HepG2 (cell line): ENCODE data around the gene PSKH1. TPM values are rescaled to one million over a fixed set of nuclear protein-coding genes. Genes with fewer than 3 reads are reported as not detected.

Experiments used
- ATF7-NPFF ChIP-seq: sonication (generic); formaldehyde crosslinking; IDR thresholded peaks from 2 replicates; pipeline ENCODE4 v1.8.1; 2023; ENCODE audit warnings: mild to moderate bottlenecking, low read depth, missing genetic modification reagents, moderate library complexity
- FOXC1 ChIP-seq: sonication (generic); formaldehyde crosslinking; IDR thresholded peaks from 2 replicates; pipeline ENCODE4 v1.8.0; 2022; ENCODE audit warnings: mild to moderate bottlenecking, missing genetic modification reagents, borderline replicate concordance
- GZF1 ChIP-seq: sonication (generic); formaldehyde crosslinking; IDR thresholded peaks from 2 replicates; pipeline ENCODE4 v1.5.1; 2020; ENCODE audit warnings: mild to moderate bottlenecking, missing genetic modification reagents
- KDM4B ChIP-seq: sonication (generic); formaldehyde crosslinking; IDR thresholded peaks from 2 replicates; pipeline ENCODE4 v1.4.0; 2020; ENCODE audit warnings: missing genetic modification reagents
- ZMYM3 ChIP-seq: sonication (generic); formaldehyde crosslinking; IDR thresholded peaks from 2 replicates; pipeline ENCODE4 v1.5.1; 2020; ENCODE audit warnings: mild to moderate bottlenecking, missing genetic modification reagents
- ZNF33B ChIP-seq: sonication (generic); formaldehyde crosslinking; IDR thresholded peaks from 2 replicates; pipeline ENCODE4 v1.5.1; 2020; ENCODE audit warnings: mild to moderate bottlenecking, missing genetic modification reagents
- polyA plus RNA-seq, 8 experiments: library from polyadenylated mRNA; depleted of rRNA in 3 of 8; stranded (reverse) in 7 of 8; unstranded in 1 of 8; fragments of >200 nt; fragmentation: Illumina TruSeq in 4 of 8; extraction: Trizol in 4 of 8; gene quantifications; 2 replicates each; pipeline versions ENCODE4 v1.2.1 to v1.2.3, GENCODE V29; 2011 to 2016; ENCODE audit warnings: low read depth in 4 of 8, missing spikeins in 1 of 8, mixed read lengths in 1 of 8; ENCODE audit not compliant: insufficient read depth in 1 of 8
- total RNA-seq, 5 experiments: library from RNA; depleted of rRNA; stranded (reverse); fragments of >200 nt; fragmentation: Illumina TruSeq; extraction: Trizol; gene quantifications; 2 replicates each; pipeline ENCODE4 v1.2.3, GENCODE V29; 2016; ENCODE audit warnings: low read depth in 1 of 5
- TF ChIP-seq, protein P1 (sequence below): sonication (generic); formaldehyde crosslinking; IDR thresholded peaks from 2 replicates; pipeline ENCODE4 v1.9.0; 2021; ENCODE audit warnings: missing genetic modification reagents, mild to moderate bottlenecking, borderline replicate concordance
- TF ChIP-seq, protein P2 (sequence below), 2 experiments: fragments of 450-650 bp in 1 of 2; sonication (generic) in 1 of 2; formaldehyde crosslinking in 1 of 2; IDR thresholded peaks; 2 replicates each; pipeline versions ENCODE4 v1.6.1 to v1.8.0; 2016 to 2022; ENCODE audit warnings: antibody characterized with exemption in 1 of 2, mild to moderate bottlenecking in 1 of 2, missing genetic modification reagents in 1 of 2
- TF ChIP-seq, protein P3 (sequence below): IDR thresholded peaks from 2 replicates; pipeline ENCODE4 v1.6.1; 2016; ENCODE audit warnings: mild to moderate bottlenecking, missing biosample characterization, missing genetic modification reagents
- TF ChIP-seq, protein P4 (sequence below): sonication (generic); formaldehyde crosslinking; conservative IDR thresholded peaks from 2 replicates; pipeline ENCODE4 v1.5.0; 2020; ENCODE audit warnings: missing genetic modification reagents
- TF ChIP-seq, protein P5 (sequence below): sonication (generic); formaldehyde crosslinking; IDR thresholded peaks from 2 replicates; pipeline ENCODE4 v1.4.0; 2020; ENCODE audit warnings: missing genetic modification reagents
- TF ChIP-seq, protein P6 (sequence below): sonication (generic); formaldehyde crosslinking; IDR thresholded peaks from 2 replicates; pipeline ENCODE4 v1.4.0; 2020; ENCODE audit warnings: missing genetic modification reagents

PSKH1 gene
- total and polyA plus RNA-seq, 2 of the 13 experiments (the other 11 are each of a cell fraction or from before 2014, with no cell fraction given): 8.4 to 19.1 TPM

DNA sequence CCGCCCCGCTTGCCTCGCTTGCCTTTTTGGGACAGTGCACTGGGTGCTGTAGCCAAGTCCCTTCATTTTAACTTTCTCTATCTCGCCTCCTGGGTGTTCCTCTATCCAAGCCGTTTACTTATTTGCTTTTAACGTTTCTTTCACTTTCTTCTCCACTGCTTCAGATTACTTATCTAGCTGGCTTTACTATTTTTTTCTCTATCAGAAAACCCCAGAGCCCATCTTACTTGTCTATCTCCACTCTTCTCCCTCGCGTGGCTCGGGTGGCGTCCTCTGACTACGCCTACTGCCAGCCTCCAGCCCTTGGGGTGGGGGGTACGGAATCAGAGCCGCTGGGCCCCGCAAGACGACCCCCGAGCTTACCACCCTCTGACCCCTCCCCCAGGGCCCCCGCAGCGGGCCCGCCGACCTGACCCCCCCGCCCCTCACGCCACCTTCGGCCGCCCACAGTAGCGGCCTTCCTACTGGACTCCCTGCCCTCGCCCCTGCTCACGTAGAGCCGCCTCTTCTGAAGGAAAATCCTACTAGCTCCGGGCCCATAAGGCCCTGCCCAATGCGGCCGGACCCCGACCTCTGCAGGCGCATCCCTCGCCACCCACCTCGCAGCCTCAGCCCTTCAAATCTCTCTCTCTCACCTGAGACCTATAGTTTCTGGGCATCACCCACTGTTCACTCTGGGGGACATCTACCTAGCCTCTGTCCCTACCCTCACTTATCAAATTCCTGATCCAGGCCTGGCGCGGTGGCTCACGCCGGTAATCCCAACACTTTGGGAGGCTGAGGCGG, 76.4 kb downstream of the PSKH1 start (continued):
- TF ChIP-seq, protein P1, sequence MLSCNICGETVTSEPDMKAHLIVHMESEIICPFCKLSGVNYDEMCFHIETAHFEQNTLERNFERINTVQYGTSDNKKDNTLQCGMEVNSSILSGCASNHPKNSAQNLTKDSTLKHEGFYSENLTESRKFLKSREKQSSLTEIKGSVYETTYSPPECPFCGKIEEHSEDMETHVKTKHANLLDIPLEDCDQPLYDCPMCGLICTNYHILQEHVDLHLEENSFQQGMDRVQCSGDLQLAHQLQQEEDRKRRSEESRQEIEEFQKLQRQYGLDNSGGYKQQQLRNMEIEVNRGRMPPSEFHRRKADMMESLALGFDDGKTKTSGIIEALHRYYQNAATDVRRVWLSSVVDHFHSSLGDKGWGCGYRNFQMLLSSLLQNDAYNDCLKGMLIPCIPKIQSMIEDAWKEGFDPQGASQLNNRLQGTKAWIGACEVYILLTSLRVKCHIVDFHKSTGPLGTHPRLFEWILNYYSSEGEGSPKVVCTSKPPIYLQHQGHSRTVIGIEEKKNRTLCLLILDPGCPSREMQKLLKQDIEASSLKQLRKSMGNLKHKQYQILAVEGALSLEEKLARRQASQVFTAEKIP (CRISPR knock-in tag): no peak
- TF ChIP-seq FOXC1 (CRISPR knock-in tag) (no peak), ZMYM3 (CRISPR knock-in tag) (peak; percentile 91), ATF7-NPFF (CRISPR knock-in tag) (no peak), KDM4B (CRISPR knock-in tag) (no peak), ZNF33B (CRISPR knock-in tag) (0 out of 2 replicates have a peak, but pooled peaks have one; percentile 21), GZF1 (CRISPR knock-in tag) (no peak)
- TF ChIP-seq, protein P2, sequence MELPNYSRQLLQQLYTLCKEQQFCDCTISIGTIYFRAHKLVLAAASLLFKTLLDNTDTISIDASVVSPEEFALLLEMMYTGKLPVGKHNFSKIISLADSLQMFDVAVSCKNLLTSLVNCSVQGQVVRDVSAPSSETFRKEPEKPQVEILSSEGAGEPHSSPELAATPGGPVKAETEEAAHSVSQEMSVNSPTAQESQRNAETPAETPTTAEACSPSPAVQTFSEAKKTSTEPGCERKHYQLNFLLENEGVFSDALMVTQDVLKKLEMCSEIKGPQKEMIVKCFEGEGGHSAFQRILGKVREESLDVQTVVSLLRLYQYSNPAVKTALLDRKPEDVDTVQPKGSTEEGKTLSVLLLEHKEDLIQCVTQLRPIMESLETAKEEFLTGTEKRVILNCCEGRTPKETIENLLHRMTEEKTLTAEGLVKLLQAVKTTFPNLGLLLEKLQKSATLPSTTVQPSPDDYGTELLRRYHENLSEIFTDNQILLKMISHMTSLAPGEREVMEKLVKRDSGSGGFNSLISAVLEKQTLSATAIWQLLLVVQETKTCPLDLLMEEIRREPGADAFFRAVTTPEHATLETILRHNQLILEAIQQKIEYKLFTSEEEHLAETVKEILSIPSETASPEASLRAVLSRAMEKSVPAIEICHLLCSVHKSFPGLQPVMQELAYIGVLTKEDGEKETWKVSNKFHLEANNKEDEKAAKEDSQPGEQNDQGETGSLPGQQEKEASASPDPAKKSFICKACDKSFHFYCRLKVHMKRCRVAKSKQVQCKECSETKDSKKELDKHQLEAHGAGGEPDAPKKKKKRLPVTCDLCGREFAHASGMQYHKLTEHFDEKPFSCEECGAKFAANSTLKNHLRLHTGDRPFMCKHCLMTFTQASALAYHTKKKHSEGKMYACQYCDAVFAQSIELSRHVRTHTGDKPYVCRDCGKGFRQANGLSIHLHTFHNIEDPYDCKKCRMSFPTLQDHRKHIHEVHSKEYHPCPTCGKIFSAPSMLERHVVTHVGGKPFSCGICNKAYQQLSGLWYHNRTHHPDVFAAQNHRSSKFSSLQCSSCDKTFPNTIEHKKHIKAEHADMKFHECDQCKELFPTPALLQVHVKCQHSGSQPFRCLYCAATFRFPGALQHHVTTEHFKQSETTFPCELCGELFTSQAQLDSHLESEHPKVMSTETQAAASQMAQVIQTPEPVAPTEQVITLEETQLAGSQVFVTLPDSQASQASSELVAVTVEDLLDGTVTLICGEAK (IDR thresholded peaks at IDR 0.05): no peak
- TF ChIP-seq, protein P2 (CRISPR knock-in tag; IDR thresholded peaks at IDR 0.05): 0 out of 2 replicates have a peak, but pooled peaks have one; percentile 23
- TF ChIP-seq, protein P3, sequence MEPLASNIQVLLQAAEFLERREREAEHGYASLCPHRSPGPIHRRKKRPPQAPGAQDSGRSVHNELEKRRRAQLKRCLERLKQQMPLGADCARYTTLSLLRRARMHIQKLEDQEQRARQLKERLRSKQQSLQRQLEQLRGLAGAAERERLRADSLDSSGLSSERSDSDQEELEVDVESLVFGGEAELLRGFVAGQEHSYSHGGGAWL: no peak
- TF ChIP-seq, protein P4, sequence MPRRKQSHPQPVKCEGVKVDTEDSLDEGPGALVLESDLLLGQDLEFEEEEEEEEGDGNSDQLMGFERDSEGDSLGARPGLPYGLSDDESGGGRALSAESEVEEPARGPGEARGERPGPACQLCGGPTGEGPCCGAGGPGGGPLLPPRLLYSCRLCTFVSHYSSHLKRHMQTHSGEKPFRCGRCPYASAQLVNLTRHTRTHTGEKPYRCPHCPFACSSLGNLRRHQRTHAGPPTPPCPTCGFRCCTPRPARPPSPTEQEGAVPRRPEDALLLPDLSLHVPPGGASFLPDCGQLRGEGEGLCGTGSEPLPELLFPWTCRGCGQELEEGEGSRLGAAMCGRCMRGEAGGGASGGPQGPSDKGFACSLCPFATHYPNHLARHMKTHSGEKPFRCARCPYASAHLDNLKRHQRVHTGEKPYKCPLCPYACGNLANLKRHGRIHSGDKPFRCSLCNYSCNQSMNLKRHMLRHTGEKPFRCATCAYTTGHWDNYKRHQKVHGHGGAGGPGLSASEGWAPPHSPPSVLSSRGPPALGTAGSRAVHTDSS (CRISPR knock-in tag): no peak
- TF ChIP-seq, protein P5, sequence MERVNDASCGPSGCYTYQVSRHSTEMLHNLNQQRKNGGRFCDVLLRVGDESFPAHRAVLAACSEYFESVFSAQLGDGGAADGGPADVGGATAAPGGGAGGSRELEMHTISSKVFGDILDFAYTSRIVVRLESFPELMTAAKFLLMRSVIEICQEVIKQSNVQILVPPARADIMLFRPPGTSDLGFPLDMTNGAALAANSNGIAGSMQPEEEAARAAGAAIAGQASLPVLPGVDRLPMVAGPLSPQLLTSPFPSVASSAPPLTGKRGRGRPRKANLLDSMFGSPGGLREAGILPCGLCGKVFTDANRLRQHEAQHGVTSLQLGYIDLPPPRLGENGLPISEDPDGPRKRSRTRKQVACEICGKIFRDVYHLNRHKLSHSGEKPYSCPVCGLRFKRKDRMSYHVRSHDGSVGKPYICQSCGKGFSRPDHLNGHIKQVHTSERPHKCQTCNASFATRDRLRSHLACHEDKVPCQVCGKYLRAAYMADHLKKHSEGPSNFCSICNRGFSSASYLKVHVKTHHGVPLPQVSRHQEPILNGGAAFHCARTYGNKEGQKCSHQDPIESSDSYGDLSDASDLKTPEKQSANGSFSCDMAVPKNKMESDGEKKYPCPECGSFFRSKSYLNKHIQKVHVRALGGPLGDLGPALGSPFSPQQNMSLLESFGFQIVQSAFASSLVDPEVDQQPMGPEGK: peak; percentile 93
- TF ChIP-seq, protein P6, sequence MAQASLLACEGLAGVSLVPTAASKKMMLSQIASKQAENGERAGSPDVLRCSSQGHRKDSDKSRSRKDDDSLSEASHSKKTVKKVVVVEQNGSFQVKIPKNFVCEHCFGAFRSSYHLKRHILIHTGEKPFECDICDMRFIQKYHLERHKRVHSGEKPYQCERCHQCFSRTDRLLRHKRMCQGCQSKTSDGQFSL (CRISPR knock-in tag): no peak
